HG03354 (cell line): ENCODE measurements around the gene LYRM4.
A peak's percentile ranks its signal among the peaks of the same experiment; 100 is the strongest.

ENCODE experiments used
- ATAC-seq: cut with Tn5 transposase; IDR thresholded peaks from one replicate; pipeline ENCODE4 v1.9.1; 2021; ENCODE audit warnings: mild to moderate bottlenecking; ENCODE audit not compliant: unreplicated experiment, poor library complexity, severe bottlenecking

The LYRM4 gene

GRCh38 chr6:5285081-5285480, 24.3 kb upstream of the LYRM4 start:
- ATAC-seq = no peak

GRCh38 chr6:5282191-5282623, 21.5 kb upstream of the LYRM4 start:
- ATAC-seq = no peak

- ATAC-seq = no peak
Observed at GRCh38 chr6:5280920-5281319, 20.2 kb upstream of the LYRM4 start.

GRCh38 chr6:5279891-5280338, 19.2 kb upstream of the LYRM4 start:
- ATAC-seq = no peak

- ATAC-seq = no peak
Observed at GRCh38 chr6:5278565-5279120, 17.9 kb upstream of the LYRM4 start.

GRCh38 chr6:5278047-5278446, 17.3 kb upstream of the LYRM4 start:
- ATAC-seq = no peak

- ATAC-seq = no peak
Observed at GRCh38 chr6:5277589-5277988, 16.8 kb upstream of the LYRM4 start.

GRCh38 chr6:5276581-5276980, 15.8 kb upstream of the LYRM4 start:
- no peak for ATAC-seq

GRCh38 chr6:5275497-5275896, 14.7 kb upstream of the LYRM4 start:
- no peak for ATAC-seq

GRCh38 chr6:5274231-5274630, 13.5 kb upstream of the LYRM4 start:
- ATAC-seq = no peak

GRCh38 chr6:5271926-5272325, 11.2 kb upstream of the LYRM4 start:
- ATAC-seq = no peak

GRCh38 chr6:5270093-5270680, 9.4 kb upstream of the LYRM4 start:
- ATAC-seq = no peak

- no peak for ATAC-seq
Observed at GRCh38 chr6:5266423-5266822, 5.7 kb upstream of the LYRM4 start.

GRCh38 chr6:5261545-5262109, 877 bp upstream of the LYRM4 start:
- ATAC-seq = no peak

GRCh38 chr6:5260111-5260620, 584 bp downstream of the LYRM4 start:
- ATAC-seq = peak; percentile 79

- ATAC-seq = no peak
Observed at GRCh38 chr6:5259428-5259827, 1.3 kb downstream of the LYRM4 start.

GRCh38 chr6:5257400-5257799, 3.4 kb downstream of the LYRM4 start:
- ATAC-seq = no peak

GRCh38 chr6:5256952-5257351, 3.8 kb downstream of the LYRM4 start:
- no peak for ATAC-seq

- ATAC-seq = no peak
Observed at GRCh38 chr6:5250911-5251310, 9.8 kb downstream of the LYRM4 start.

- no peak for ATAC-seq
Observed at GRCh38 chr6:5250451-5250850, 10.3 kb downstream of the LYRM4 start.

GRCh38 chr6:5249451-5250122, 11.2 kb downstream of the LYRM4 start:
- ATAC-seq = no peak
